ENCODE data around the gene GAS2L1.

DNA sequence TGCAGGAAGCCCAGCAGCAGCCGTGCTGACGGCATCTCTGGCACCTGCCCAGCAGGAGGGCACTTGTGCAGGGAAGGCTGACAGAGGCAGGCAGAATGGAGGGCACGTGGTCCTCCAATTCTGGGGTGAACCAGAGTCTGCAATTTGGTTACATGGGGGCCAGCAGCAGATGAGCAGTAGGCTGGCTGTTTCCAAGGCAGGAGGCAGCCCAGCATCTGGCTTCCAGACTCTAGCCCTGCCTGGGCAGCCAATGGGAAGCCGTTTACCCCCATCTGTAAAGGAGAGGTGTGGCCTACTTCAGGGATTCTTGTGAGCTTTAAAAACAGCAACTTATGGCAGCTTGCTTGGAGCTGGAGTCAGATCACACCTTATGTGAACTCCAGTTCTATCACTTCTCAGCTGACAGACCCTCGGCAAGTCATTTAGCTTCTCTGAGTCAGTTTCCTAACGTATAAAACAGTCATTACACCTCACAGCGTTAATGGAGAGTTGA lies 36.9 kb downstream of the GAS2L1 start:
- TF ChIP-seq POLR2A (IDR thresholded peaks at IDR 0.05): no peak
- TF ChIP-seq, protein P1, sequence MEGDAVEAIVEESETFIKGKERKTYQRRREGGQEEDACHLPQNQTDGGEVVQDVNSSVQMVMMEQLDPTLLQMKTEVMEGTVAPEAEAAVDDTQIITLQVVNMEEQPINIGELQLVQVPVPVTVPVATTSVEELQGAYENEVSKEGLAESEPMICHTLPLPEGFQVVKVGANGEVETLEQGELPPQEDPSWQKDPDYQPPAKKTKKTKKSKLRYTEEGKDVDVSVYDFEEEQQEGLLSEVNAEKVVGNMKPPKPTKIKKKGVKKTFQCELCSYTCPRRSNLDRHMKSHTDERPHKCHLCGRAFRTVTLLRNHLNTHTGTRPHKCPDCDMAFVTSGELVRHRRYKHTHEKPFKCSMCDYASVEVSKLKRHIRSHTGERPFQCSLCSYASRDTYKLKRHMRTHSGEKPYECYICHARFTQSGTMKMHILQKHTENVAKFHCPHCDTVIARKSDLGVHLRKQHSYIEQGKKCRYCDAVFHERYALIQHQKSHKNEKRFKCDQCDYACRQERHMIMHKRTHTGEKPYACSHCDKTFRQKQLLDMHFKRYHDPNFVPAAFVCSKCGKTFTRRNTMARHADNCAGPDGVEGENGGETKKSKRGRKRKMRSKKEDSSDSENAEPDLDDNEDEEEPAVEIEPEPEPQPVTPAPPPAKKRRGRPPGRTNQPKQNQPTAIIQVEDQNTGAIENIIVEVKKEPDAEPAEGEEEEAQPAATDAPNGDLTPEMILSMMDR (IDR thresholded peaks at IDR 0.05 in 8 of 11, conservative IDR thresholded peaks at IDR 0.05 in 3 of 11): no peak
